GM12878 (cell line): ENCODE measurements around the gene P4HA1. TPM values are rescaled to one million over a fixed set of nuclear protein-coding genes. Genes with fewer than 3 reads are reported as not detected.

Experiments
- ATF7 ChIP-seq: fragments of 450-650 bp; IDR thresholded peaks from 2 replicates; pipeline ENCODE4 v1.6.1; 2016; ENCODE audit warnings: low read depth, mild to moderate bottlenecking
- CEBPB ChIP-seq, 2 experiments: fragments of 150-350 bp in 1 of 2; IDR thresholded peaks; 2 replicates each; pipeline ENCODE4 v1.6.1; 2012 to 2014; ENCODE audit warnings: low read depth in 2 of 2, low read length in 2 of 2, borderline replicate concordance in 1 of 2, inconsistent platforms in 1 of 2
- MYC ChIP-seq: IDR thresholded peaks from 2 replicates; pipeline ENCODE4 v1.6.1; 2011; ENCODE audit warnings: mild to moderate bottlenecking, low read length, moderate library complexity, inconsistent platforms; ENCODE audit not compliant: insufficient read depth, insufficient replicate concordance, insufficient read length, severe bottlenecking
- NBN ChIP-seq: fragments of 450-650 bp; IDR thresholded peaks from 2 replicates; pipeline ENCODE4 v1.6.1; 2016
- NFIC ChIP-seq: IDR thresholded peaks from 2 replicates; pipeline ENCODE4 v1.6.1; 2012; ENCODE audit warnings: low read depth, mild to moderate bottlenecking, inconsistent platforms, low read length, moderate library complexity
- PAX5 ChIP-seq: IDR thresholded peaks from 2 replicates; pipeline ENCODE4 v1.6.1; 2011; ENCODE audit warnings: low read depth, low read length, borderline replicate concordance
- RFX5 ChIP-seq: IDR thresholded peaks from 2 replicates; pipeline ENCODE4 v1.6.1; 2011; ENCODE audit warnings: low read depth, low read length, improper control_type of control experiment
- SREBF1 ChIP-seq: IDR thresholded peaks from 2 replicates; pipeline ENCODE4 v1.6.1; 2012; ENCODE audit warnings: mild to moderate bottlenecking, low read length
- SUPT20H ChIP-seq: IDR thresholded peaks from 2 replicates; pipeline ENCODE4 v1.6.1; 2011; ENCODE audit warnings: low read depth, mild to moderate bottlenecking, low read length, moderate library complexity, borderline replicate concordance; ENCODE audit not compliant: control insufficient read depth
- TAF1 ChIP-seq: IDR thresholded peaks from 2 replicates; pipeline ENCODE4 v1.6.1; 2011; ENCODE audit warnings: mild to moderate bottlenecking, low read depth, low read length, borderline replicate concordance
- ZBED1 ChIP-seq: IDR thresholded peaks from 2 replicates; pipeline ENCODE4 v1.6.1; 2016; ENCODE audit warnings: borderline replicate concordance
- polyA plus RNA-seq, 11 experiments: library from polyadenylated mRNA; depleted of rRNA in 4 of 11; unstranded in 6 of 11; stranded (reverse) in 5 of 11; fragments of >200 nt; fragmentation: Nextera tagmentation in 4 of 11; fragmentation: Illumina TruSeq in 1 of 11; extraction: Ambion mirVana in 4 of 11; extraction: Trizol in 1 of 11; gene quantifications; 1 replicate in 1 of 11; 2 replicates in 10 of 11; pipeline versions ENCODE4 v1.2.1 to v1.2.3, GENCODE V29; 2011 to 2016; ENCODE audit warnings: inconsistent platforms in 2 of 11, missing spikeins in 2 of 11, low read depth in 1 of 11
- total RNA-seq, 4 experiments: library from RNA; depleted of rRNA in 3 of 4; stranded (reverse); fragments of >200 nt in 3 of 4; fragmentation: Illumina TruSeq in 1 of 4; extraction: Trizol in 1 of 4; gene quantifications; 2 replicates each; pipeline versions ENCODE4 v1.2.1 to v1.2.3, GENCODE V29; 2013 to 2021
- TF ChIP-seq, protein P1 (sequence below): fragments of 450-650 bp; IDR thresholded peaks from 2 replicates; pipeline ENCODE4 v1.6.1; 2017; ENCODE audit warnings: antibody characterized with exemption, mild to moderate bottlenecking, moderate library complexity
- TF ChIP-seq, protein P2 (sequence below): fragments of 150-350 bp; IDR thresholded peaks from 2 replicates; pipeline ENCODE4 v1.6.1; 2016; ENCODE audit warnings: low read depth, low read length
- TF ChIP-seq, protein P3 (sequence below): fragments of 450-650 bp; IDR thresholded peaks from 2 replicates; pipeline ENCODE4 v1.6.1; 2018; ENCODE audit warnings: mild to moderate bottlenecking, low read depth, moderate library complexity; ENCODE audit not compliant: partially characterized antibody
- TF ChIP-seq, protein P4 (sequence below): IDR thresholded peaks from 2 replicates; pipeline ENCODE4 v1.6.1; 2011; ENCODE audit warnings: borderline replicate concordance, low read depth, mild to moderate bottlenecking, moderate library complexity, low read length; ENCODE audit not compliant: insufficient read depth, poor library complexity, severe bottlenecking
- TF ChIP-seq, protein P5 (sequence below): IDR thresholded peaks from 2 replicates; pipeline ENCODE4 v1.6.1; 2011; ENCODE audit warnings: borderline replicate concordance, low read depth, mild to moderate bottlenecking, moderate library complexity, mixed read lengths, low read length; ENCODE audit not compliant: insufficient read depth; ENCODE audit errors: extremely low read length

Gene P4HA1
- total and polyA plus RNA-seq, 10 of the 15 experiments (the other 5 are each of a cell fraction or from before 2014, with no cell fraction given) = 15.0 to 160 (median 24.1) TPM

GRCh38 chr10:73096449-73097304 is at the start of gene P4HA1 (continued):
- TF ChIP-seq, protein P1, sequence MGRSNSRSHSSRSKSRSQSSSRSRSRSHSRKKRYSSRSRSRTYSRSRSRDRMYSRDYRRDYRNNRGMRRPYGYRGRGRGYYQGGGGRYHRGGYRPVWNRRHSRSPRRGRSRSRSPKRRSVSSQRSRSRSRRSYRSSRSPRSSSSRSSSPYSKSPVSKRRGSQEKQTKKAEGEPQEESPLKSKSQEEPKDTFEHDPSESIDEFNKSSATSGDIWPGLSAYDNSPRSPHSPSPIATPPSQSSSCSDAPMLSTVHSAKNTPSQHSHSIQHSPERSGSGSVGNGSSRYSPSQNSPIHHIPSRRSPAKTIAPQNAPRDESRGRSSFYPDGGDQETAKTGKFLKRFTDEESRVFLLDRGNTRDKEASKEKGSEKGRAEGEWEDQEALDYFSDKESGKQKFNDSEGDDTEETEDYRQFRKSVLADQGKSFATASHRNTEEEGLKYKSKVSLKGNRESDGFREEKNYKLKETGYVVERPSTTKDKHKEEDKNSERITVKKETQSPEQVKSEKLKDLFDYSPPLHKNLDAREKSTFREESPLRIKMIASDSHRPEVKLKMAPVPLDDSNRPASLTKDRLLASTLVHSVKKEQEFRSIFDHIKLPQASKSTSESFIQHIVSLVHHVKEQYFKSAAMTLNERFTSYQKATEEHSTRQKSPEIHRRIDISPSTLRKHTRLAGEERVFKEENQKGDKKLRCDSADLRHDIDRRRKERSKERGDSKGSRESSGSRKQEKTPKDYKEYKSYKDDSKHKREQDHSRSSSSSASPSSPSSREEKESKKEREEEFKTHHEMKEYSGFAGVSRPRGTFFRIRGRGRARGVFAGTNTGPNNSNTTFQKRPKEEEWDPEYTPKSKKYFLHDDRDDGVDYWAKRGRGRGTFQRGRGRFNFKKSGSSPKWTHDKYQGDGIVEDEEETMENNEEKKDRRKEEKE = no peak
- TF ChIP-seq, protein P2, sequence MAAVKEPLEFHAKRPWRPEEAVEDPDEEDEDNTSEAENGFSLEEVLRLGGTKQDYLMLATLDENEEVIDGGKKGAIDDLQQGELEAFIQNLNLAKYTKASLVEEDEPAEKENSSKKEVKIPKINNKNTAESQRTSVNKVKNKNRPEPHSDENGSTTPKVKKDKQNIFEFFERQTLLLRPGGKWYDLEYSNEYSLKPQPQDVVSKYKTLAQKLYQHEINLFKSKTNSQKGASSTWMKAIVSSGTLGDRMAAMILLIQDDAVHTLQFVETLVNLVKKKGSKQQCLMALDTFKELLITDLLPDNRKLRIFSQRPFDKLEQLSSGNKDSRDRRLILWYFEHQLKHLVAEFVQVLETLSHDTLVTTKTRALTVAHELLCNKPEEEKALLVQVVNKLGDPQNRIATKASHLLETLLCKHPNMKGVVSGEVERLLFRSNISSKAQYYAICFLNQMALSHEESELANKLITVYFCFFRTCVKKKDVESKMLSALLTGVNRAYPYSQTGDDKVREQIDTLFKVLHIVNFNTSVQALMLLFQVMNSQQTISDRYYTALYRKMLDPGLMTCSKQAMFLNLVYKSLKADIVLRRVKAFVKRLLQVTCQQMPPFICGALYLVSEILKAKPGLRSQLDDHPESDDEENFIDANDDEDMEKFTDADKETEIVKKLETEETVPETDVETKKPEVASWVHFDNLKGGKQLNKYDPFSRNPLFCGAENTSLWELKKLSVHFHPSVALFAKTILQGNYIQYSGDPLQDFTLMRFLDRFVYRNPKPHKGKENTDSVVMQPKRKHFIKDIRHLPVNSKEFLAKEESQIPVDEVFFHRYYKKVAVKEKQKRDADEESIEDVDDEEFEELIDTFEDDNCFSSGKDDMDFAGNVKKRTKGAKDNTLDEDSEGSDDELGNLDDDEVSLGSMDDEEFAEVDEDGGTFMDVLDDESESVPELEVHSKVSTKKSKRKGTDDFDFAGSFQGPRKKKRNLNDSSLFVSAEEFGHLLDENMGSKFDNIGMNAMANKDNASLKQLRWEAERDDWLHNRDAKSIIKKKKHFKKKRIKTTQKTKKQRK = no peak
- TF ChIP-seq SREBF1 (no peak; the same call in 1 of the 2 replicates), PAX5 (peak; percentile 39; the same call in 1 of the 2 replicates), NBN (peak; percentile 94), CEBPB (IDR thresholded peaks at IDR 0.05; ENCODE audit: borderline replicate concordance in 1 of 2, low read depth in 2 of 2, low read length in 2 of 2) (0 out of 4 replicates have a peak, but pooled peaks of 1 of the 2 experiments have one; percentile 30), ZBED1 (0 out of 2 replicates have a peak, but pooled peaks have one; percentile 58), MYC (no peak), SUPT20H (no peak), TAF1 (peak; percentile 92), ATF7 (peak; percentile 27), RFX5 (no peak), NFIC (no peak)
- TF ChIP-seq, protein P3, sequence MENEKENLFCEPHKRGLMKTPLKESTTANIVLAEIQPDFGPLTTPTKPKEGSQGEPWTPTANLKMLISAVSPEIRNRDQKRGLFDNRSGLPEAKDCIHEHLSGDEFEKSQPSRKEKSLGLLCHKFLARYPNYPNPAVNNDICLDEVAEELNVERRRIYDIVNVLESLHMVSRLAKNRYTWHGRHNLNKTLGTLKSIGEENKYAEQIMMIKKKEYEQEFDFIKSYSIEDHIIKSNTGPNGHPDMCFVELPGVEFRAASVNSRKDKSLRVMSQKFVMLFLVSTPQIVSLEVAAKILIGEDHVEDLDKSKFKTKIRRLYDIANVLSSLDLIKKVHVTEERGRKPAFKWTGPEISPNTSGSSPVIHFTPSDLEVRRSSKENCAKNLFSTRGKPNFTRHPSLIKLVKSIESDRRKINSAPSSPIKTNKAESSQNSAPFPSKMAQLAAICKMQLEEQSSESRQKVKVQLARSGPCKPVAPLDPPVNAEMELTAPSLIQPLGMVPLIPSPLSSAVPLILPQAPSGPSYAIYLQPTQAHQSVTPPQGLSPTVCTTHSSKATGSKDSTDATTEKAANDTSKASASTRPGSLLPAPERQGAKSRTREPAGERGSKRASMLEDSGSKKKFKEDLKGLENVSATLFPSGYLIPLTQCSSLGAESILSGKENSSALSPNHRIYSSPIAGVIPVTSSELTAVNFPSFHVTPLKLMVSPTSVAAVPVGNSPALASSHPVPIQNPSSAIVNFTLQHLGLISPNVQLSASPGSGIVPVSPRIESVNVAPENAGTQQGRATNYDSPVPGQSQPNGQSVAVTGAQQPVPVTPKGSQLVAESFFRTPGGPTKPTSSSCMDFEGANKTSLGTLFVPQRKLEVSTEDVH = peak; percentile 25
- TF ChIP-seq, protein P4, sequence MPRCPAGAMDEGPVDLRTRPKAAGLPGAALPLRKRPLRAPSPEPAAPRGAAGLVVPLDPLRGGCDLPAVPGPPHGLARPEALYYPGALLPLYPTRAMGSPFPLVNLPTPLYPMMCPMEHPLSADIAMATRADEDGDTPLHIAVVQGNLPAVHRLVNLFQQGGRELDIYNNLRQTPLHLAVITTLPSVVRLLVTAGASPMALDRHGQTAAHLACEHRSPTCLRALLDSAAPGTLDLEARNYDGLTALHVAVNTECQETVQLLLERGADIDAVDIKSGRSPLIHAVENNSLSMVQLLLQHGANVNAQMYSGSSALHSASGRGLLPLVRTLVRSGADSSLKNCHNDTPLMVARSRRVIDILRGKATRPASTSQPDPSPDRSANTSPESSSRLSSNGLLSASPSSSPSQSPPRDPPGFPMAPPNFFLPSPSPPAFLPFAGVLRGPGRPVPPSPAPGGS = peak; percentile 77
- TF ChIP-seq, protein P5, sequence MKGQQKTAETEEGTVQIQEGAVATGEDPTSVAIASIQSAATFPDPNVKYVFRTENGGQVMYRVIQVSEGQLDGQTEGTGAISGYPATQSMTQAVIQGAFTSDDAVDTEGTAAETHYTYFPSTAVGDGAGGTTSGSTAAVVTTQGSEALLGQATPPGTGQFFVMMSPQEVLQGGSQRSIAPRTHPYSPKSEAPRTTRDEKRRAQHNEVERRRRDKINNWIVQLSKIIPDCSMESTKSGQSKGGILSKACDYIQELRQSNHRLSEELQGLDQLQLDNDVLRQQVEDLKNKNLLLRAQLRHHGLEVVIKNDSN = no peak
